LoVo (cell line): Measurements from ENCODE around the gene KIAA1614.

Source experiments
- DNase-seq: peaks from one replicate; pipeline ENCODE4 v3.0.0-alpha.2; 2016; ENCODE audit warnings: low spot score

KIAA1614 gene

GRCh38 chr1:180908074-180908765 is 4.5 kb upstream of the KIAA1614 start:
- DNase-seq: no peak

GRCh38 chr1:180909005-180909414 is 3.7 kb upstream of the KIAA1614 start:
- DNase-seq: no peak

GRCh38 chr1:180909462-180909976 is 3.2 kb upstream of the KIAA1614 start:
- DNase-seq: no peak

- no peak for DNase-seq
Observed at GRCh38 chr1:180911640-180912191, 981 bp upstream of the KIAA1614 start.

GRCh38 chr1:180912211-180912800 is 391 bp upstream of the KIAA1614 start:
- no peak for DNase-seq

GRCh38 chr1:180915426-180915965 is 2.8 kb downstream of the KIAA1614 start:
- DNase-seq: no peak

DNA sequence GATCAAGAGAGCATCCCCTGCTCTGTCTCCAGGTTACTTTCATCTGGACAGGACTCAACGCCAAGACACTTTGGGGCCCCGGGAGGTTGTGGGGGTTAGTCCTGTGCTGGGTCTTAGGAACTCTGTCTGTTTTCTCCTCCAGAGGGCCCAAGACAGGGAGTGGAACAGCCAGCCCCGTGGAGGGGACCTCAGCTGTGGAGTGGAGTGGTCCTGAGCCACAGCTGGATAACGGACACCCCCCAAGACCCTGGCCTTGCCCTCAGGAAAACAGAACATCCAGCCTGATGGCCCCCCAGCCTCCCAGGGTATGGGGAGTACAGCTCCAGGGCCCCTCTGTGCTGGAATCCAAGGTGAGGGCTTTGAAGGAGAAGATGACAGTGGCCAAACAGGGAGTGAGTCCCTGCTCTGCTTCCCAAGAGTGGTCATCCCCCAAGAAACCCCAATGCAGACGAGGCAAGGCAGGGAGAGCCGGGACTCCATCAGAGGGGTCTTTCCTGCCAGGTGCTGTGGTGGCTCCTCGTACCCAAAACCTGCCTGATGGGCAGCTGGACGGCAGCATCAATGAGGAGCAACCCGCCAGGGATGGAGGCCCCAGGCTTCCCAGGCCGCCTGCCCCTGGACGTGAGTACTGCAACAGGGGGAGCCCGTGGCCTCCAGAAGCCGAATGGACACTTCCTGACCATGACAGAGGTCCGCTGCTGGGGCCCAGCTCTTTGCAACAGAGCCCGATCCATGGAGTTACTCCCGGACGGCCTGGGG is 3.5 kb downstream of the KIAA1614 start:
- no peak for DNase-seq

GRCh38 chr1:180916771-180917170 is 4.1 kb downstream of the KIAA1614 start:
- DNase-seq: no peak

DNA sequence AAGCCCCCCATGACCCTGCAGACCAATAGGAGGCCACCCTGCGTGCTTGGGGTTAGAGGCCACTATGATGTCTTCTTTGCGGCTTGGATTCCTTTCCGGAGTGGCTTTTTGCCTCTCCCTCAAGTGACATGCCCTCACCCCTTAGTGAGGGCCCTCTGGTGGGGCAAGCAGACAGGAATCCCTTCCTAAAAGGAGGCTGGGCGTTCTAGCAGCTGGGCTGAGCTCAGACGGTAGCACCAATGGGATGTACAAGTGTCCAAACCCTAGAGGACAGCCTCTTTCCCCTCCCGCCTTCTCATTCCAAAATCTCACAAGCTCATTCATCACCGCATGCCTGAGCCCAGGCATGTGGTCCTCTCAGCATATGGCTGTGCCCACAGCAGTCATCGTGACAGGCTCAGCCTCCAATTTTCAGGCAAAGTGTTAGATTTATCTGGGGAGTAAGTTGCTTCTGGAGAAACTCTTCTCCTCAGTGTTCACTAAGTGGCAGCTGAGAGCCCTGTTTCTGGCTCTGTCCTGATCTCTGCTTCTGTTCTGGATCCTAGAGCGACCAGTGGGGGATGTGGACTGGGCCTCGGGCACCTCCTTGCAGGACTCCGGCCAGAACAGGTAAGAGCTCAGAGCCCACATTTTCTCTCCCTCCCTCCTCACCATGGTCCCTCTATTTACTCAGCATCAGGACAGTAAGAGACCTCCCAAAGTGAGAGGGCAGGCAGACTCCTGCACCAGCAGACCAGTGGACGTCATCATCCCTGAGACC is 4.8 kb downstream of the KIAA1614 start:
- DNase-seq: no peak

GRCh38 chr1:180918519-180918918 is 5.8 kb downstream of the KIAA1614 start:
- DNase-seq: no peak

GRCh38 chr1:180919183-180919700 is 6.5 kb downstream of the KIAA1614 start:
- no peak for DNase-seq

DNA sequence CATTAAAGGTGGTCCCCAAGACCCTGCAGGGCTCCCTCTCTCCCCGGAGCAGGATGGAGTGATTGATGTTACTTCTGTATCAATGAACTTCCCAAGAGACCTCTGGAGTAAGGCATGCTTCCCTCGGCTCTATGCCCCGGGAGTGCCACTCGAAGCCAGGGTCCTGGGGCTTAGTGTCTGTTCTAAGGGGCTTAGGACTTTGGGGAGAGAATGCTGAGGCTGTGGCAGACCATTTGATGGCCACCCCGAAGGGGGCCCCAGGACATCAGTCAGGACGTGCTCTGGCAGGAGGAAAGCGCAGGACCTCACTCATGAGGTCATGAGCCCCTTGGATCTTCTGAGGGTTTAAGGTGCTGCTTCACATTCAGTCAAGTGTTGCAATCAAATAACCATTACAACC is 7.5 kb downstream of the KIAA1614 start:
- DNase-seq: no peak

DNA sequence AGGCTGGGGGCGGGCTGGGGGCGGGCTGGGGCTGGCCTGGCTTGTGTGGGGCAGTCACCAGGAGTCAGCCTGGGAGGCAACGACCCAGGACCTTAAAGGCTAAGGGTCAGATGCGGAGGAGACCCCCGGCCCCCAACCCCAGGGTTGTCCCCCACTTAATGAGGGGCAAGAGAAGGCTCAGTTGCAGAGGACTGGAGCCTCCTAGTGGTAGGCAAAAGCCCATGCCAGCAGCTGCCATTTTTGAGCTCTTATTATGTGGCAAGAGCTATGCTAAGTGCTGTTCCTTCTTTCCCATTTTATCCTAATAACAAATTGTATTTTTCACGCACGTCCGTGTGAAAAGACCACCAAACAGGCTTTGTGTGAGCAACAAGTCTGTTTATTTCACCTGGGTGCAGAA is 8.0 kb downstream of the KIAA1614 start:
- no peak for DNase-seq

- no peak for DNase-seq
Observed at GRCh38 chr1:180921386-180921785, 8.7 kb downstream of the KIAA1614 start.

- no peak for DNase-seq
Observed at GRCh38 chr1:180921891-180922630, 9.4 kb downstream of the KIAA1614 start.

DNA sequence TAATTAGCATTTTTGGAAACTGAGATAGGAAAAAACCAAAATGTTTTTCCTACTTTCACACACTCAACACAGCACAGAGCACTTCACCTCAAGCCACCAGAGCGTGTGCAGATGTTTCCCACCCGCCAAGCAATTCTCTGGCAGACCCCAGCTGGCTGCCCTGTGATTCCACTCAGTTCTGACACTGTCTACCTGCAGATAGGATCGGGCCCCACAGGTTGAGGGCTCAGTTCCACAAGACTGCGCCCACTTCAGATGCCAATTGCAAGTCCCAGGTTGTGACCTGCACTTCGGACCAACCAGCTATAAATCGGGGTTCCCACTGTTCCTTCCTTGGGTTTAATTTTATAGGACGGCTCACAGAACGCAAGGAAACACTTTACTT is 9.9 kb downstream of the KIAA1614 start:
- no peak for DNase-seq

- DNase-seq: peak; percentile 15
Observed at GRCh38 chr1:180923021-180923841, 10.5 kb downstream of the KIAA1614 start.

GRCh38 chr1:180923887-180924286 is 11.2 kb downstream of the KIAA1614 start:
- DNase-seq: no peak

GRCh38 chr1:180924939-180925338 is 12.2 kb downstream of the KIAA1614 start:
- DNase-seq: no peak
